Measurements from ENCODE around the gene CCDC134.
"Not testable (repeated sequence)": the region's sequence is repeated elsewhere in the genome, so short reads cannot be mapped to it uniquely, and the experiment has no call there.

CCDC134 gene

DNA sequence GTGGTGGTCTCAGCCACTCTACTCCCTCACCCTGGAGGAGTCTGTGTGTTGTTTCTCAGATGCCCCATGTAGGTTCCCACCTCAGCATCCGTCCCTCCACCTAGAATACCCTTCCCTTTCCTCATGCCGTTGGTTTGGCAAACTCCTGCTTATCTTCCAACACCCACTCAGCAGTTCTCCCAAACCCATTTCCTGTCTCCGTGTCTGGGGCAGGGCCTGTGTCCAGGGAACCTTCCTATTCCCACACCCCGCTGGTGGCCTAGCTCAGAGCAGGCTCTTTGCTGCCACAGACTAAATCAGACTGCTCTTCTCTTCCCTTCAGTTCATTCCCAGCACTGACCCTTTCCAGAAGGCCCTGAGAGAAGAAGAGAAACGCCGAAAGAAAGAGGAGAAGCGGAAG lies 24.9 kb downstream of the CCDC134 start:
- DNase-seq, result no peak

DNA sequence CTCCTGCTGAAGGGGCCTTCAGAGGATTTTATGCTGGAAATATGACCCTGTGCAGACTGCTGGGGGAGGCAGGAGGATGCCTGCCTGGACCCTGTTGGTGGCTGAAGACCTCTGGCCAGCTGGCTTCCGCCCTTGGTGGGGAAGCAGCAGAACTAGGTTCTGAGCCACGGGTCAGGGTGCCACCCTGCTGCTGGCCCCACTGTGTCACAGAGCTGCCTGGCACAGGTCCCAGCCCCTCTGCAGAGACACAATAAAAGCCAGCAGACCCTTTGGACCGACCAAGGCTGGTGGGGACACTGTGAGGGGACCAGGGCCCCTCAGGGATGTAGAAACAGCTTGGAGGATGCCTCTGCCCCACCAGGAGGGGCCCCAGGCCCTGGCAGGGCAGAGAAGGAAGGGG lies 25.5 kb downstream of the CCDC134 start:
- DNase-seq, result no peak

DNA sequence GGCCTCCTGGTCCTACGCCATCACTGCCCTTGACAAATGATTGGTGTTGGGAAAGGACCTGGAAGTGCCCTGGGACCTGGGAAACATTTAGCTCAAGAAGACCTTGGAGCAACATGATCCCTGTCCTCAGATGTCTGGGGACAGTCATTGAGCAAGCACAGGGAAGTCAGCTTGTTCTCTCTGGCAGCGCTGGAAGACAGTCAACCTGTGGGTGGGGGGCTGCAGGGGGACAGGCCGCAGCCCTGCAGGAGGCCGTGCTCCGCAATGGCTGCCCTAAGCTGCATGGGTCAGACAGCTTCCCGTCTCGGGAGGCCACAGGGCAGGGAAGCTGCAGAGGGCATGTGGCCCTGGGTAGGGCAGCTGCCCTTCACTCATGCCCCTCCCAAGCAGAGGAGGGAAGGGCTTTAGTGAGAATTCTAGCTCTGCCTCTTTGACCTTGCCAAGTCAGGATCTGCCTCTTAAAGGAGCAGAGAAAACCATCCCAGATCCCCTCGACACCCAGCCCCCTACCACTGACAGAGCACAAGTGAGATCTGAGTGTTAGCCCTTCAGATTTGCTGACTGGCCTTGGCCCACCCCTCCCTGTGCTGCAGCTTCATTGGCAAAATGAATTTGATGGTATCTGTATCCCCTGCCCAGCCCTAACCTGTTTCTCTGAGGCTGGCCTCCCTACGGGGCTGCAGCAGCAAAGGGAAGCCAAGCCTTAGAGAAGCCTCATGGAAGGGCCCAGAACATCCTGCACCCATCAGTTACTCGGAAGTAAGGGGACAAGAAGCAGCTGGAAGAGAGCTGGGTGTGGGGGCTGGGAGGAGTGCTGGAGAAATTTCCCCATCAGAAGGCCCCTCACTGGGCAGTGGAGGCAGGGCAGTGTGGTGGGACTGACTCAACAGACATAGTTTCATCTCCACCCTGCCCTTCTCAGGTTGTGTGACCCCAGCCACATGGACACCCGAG lies 26.2 kb downstream of the CCDC134 start:
- no peak for DNase-seq

DNA sequence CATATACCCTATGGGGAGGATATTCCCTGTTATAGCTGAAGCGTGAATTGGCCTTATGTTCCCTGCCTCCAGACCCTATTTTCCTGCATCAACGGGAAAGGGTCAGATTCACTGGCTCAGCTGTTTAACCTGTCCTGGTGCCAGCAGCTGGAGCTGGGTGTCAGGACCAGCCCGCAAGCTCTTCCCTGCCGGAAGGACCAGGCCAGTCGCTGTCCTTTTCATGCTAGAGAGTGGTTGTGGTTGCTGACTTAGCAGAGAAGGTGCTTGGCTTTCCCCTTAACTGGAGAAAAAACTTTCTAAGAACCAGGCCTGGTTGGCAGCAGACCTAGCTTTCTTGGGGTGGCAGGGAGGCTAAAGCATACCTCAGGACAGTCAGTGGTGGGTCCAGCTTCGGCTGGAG lies 27.2 kb downstream of the CCDC134 start:
- DNase-seq, result no peak

DNA sequence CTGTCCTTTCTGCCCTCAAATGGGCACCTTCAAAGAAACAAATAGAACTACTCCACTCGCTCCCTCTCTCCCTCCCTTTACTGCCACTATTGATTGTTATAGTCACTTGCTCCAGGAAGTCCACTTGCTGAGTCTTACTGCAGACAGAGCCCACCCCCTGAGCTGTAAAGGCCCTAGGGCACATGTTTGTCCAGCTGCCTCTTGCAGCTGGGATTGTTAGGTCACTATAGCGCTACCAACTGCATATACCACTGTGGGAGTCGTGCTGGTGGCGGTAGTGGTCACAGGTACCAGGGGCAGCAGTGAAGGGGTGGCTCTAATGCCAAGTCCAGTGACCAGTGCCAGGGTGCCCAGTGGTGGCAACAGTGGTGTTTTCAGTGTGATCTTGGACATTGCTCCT lies 28.0 kb downstream of the CCDC134 start:
- no peak for DNase-seq

DNA sequence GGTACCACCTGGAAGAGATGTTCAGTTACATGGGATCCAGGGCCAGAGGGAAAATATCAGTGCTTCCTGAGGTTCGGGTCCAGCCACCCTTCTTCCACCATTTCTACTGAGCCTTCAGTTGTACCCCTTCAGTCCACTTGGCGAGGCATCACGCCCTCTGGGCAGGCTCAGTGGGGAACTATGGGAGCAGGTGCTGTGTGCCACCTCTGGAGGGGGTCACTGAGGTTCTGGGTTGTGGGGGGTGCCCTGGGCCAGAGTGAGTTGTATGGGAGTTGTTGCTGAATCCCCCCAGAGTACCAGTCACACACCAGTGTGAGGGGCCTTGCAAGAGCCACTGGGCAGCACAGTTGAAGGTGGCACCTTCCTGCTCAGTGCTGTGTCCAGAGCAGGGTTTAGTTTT lies 29.7 kb downstream of the CCDC134 start:
- DNase-seq, result no peak

DNA sequence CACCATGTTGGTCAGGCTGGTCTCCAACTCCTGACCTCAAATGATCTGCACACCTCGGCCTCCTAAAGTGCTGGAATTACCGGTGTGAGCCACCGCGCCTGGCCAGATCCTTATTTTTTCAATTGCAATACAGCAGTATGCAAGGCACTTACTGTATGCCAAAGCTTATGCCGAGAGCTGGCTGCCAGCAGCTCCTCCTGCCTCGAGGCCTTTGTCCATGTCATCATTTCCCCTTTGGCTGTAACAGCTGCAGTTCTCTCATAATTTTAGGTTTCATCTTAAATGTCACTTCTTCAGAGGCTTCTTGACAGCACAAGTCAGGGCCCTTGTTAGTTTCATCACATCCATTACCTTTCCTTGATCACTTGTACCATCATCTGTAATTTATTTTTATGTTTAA lies 30.9 kb downstream of the CCDC134 start:
- DNase-seq, result peak; percentile 55 to 76

DNA sequence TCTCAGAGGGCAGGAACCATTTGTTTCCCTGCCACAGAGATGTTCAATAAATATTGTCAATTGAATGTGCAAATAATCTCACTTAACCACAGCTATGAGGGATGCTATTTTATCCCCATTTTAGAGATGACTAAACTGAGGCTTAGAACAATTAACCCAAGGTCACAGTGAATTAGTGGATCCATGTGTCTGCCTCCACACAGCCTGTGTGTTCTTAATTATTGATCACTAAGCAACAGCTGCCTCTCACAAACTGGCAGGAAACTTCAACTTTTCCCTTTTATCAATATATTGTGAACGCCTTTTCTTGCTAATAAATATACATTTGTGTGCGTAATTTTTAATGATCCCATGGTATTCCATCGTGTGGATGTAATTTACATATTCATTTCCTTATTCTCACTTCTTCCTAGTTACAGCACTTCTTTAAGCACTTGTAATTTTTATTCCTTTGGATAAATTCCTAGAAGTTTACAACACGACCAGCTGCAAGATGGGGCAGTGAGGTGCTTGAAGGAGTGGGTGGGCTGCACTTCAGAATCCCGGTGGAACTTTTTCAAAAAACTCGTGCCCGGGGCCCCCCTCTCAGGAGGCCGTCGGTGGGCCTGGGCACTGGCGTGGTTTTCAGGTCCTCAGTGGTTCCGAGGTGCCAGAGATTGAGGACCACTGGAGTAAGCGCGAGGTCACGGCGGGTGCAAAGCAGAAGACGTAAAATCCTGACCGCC lies 31.5 kb downstream of the CCDC134 start:
- peak; percentile 18 to 30 for DNase-seq

DNA sequence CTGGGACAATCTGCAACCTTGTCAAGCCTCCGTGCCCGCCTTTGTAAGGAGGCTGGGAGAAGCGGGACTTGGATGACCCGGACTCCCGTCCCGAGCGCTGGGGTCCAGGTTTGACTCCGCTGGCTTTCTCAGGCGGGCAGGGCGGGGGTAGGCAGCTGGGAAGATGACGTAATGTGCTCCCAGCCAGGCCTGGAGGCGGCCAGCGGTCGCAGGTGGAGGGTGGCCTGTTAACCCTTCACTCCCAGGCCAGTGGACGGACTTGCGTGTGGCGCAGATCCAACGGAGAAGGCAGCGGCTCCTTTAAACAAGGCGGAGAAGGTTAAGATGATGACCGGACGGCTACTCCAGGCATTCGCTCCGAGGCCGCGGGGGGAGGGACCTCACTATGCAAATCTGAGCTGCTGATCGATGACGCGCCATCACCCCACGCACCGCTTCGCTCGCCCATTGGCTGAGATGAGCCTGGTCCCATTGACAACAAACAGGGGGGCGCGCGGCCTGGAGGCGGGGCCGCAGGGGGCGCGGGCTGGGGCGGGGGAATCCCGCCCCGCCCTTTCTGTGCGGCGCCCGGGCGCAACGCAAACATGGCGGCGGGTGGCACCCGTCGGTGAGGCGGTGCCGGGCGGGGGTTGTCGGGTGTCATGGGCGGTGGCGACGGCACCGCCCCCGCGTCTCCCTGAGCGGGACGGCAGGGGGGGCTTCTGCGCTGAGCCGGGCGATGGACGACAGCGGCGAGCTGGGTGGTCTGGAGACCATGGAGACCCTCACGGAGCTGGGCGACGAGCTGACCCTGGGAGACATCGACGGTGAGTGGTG lies 32.3 kb downstream of the CCDC134 start, which contains the start of gene SREBF2:
Gene SREBF2 (plus strand): TSS at position 553 of the 816 bp plus-strand sequence. CDS start 166 bp downstream, at position 719.
- peak; percentile 99 to 100 for DNase-seq

DNA sequence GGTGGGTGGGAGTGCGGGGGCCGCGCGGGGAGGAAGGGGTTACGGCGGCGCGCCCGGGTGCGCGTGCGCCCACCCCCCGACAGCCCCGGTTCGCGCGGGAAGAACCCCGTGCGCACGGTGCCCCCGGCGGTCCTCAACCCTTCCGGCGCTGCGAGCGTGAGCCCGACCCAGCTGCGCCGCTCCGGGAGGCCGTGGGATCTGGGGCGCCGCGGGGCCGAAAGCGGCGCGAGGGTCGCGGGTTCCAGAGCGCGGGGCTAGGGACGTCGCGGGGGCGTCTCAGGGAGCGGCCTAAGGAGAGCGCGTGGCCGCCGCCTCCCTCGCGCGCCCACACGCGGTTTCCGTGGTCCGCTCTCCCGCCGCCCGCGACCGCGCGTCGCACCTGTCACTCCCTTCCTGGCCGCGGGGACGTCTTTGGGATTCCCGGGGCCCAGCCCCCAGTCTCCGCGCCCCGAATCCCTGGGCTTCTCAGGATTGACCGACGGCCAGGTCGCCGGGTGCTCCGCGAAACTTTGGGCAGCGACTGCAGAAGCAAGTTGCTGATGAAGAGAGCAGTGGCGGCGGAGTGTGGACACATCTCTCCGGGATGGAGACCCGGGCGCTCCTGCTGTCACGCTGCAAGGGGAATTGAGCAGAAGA lies 33.0 kb downstream of the CCDC134 start:
- peak; percentile 27 to 55 for DNase-seq

DNA sequence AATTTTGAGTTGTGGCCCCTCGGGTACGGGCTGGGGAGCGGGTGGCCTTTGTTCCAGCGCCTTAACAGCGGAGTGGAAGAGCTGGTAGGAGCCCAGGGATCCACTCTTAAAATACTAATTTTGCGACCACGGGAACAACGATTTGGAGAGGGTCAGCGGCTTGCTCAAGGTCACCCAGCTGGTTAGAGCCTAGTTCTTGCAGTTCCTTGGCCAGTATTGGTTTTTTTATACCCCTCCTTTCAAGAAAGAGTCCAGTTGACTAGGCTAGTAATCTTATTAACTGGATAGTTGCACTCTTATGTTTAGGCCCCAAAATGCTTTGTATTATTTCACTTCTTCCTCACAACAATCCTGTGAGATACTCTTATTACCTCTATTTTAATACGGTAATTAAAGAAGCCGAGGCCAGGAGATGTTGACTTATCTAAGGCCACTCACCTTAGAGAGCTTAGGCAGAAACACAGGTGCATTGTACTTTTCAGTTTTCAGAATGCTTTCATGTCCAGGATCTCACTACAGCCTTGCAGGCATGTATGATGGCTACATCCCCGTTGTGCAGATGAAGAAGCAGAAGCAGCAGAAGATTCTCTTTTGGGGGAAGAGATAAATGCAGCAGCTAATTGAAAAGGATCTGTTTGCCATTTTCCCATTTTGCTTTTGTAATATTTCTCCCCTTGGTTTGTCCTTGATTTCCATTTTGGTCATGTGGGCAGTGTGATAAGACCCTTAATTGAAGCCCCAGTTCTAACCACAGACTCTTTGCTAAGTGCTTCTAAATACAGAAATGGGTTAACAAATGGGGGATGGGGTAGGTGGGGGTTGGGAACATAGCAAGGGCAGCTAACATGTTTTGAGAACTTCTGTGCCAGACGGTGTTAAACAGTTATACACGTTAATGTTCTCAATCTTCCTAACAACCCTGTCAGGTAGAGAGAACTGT lies 33.8 kb downstream of the CCDC134 start:
- peak in 1 of 2 donors; percentile 18 for DNase-seq

DNA sequence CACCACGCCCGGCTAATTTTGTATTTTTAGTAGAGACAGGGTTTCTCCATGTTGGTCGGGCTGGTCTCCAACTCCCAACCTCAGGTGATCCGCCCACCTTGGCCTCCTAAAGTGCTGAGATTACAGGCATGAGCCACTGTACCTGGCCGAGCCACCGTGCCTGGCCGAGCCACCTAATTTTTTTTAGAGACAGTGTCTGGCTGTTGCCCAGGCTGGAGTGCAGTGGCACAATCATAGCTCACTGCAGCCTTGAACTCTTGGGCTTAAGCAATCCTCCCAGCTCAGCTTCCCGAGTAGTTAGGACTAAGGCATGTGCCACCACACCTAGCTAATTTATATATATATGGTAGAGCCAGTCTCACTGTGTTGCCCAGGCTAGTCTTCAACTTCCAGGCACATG lies 35.0 kb downstream of the CCDC134 start:
- not testable (repeated sequence) for DNase-seq

DNA sequence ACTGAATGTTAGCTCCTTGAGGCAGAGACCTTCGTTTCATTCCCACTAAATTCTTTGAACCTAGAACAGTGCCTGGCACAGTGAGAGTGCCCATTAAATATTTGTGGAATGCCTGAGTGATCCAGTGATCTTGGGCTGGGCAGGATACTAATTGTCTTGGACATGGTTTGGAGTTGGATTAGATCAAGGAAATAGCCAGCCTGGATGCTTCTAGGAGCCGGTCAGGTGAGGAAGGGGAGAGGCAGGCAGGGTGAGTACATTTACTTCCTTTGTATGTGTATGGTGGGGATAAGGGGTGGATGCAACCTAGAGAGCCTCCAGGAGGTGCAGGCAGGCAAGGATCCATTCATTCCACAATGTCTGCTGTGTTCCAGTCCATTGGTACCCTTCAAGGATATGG lies 36.1 kb downstream of the CCDC134 start:
- no peak for DNase-seq

DNA sequence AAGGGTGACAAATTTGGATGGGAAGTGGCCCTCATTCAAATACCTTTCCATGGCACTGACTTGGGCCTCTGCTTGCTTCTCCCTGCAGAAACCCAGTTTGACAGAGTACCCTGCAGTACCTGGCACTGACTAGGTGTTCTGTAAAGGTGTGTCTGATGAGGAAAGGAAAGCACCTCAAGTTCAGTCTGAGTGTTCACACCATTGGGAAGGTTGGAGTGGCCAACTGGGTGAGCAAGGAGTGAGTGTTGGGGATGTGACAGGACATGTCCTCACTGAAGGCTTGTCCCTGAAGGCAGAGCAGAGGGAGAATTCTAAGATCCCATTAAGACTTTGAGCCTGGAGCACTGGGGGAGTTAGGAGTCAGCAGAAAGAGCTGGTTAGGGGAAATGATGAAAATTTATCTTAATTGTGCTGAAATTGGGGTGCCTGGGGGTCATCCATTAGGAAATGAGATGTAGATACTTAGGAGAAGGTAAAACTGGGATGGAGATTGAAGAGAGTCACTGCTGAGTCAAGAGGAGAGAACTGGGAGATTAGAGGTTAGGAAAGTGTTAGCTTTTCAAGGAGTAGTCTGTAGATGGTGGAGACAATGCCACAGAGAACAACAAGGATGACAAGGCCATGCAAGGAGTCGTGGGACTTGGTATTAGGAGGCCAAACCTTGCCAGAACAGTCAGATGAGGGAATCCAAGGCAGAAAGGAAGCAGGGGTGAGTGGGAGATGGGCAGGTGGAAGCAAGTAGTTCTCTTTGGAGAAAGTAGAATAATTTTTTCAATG lies 38.6 kb downstream of the CCDC134 start:
- no peak for DNase-seq

DNA sequence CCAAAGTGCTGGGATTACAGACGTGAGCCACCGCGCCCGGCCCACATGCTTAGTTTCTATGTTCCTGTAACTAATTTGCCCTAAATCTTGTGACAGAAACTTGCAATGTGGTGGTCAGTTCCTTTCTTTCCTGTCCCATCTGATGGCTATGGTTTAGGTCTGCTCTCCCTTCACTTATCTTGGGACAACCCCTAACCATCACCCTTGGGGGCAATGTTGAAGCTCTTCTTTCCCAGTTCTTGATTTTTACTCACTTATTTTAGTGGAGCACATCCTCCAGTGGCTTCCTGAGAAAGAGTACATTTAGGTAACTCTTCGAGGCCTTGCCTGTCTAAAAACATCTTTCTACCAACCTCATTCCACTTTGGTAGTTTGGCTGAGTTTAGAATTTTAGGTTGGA lies 39.7 kb downstream of the CCDC134 start:
- no peak for DNase-seq

DNA sequence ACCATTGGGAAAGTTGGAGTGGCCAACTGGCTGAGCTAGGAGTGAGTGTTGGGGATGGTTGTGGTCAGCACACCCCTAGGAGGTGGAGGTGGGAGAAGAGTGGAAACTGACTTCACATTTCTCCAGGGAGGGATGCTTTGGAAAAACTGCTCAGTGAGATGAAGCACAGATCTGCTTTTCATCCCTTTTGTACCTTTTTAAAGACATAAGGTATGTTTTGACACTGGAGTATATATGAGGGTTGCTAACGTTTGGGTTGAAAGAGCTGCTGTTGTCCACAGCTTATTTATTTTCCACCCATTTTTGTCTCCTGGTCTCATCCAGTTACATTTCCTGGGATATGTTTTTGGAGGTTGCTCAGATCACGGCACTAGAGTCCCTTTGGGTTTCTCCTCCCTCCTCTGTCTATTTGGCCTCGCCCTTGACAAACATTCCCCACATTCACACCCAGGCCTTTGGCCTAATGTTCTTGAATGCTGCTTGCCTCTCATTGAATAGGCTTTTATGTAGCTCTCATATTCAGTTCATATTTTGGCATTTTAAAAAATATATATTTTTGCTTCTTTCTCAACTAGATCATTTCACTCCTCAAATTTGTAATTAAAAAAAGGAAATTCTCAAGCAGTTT lies 40.7 kb downstream of the CCDC134 start:
- no peak for DNase-seq

DNA sequence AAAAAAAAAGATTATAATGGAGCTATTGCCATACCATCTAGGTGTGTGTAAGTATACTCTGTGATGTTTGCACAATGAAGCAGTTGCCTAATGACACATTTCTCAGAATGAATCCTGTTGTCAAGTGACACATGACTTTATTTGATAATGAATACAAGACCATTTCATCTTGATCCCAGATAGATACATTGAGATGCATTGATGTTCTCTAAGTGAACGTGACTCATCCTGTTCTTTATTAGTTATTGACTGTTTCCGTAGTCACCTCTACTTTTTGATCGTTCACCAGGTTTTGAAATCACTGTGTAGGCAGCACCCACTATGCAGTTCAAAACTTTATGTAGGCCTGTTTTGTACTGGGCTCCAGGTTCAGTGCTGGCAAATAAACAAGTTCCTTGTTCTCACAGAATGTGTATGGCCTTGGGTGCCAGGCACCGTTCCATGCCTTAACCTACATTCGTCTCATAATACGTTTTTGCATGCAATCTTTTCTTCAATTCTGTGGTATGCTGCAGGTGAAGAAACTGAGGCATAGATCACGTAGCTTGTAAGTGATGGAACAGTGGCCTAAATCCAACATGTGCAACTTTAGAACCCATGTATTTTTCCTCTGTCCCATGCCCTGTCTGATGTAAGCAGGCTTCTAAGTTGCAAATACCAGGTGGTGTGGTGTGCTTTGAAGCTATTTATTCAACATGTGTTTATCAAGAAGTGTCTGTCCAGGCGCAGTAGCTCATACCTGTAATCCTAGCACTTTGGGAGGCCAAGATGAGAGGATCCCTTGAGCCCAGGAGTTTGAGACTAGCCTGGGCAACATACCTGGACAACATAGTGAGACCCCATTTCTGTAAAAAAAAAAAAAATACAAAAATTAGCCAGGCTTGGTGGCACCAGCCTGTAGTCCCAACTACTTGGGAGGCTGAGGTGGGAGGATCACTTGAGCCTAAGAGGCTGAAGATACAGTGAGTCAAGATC lies 42.8 kb downstream of the CCDC134 start:
- DNase-seq, result no peak

DNA sequence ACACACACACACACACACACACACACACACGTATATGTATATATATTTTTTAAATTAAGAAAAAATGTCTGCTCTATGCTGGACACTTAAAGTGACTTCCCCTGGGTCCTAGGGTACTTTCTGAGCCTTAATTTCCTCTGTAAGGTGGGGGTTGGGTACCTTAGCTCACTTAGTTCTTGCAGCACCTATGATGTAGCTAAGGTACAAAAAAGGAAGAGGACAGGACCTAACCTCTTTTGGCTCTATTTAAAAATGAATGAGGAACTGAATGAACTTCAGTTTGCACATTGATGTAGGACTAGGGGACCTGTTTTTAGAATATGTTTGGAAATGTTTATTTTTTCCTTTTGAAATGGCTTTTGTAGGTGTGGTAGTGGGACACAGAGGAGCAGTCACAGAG lies 43.6 kb downstream of the CCDC134 start:
- no peak for DNase-seq

DNA sequence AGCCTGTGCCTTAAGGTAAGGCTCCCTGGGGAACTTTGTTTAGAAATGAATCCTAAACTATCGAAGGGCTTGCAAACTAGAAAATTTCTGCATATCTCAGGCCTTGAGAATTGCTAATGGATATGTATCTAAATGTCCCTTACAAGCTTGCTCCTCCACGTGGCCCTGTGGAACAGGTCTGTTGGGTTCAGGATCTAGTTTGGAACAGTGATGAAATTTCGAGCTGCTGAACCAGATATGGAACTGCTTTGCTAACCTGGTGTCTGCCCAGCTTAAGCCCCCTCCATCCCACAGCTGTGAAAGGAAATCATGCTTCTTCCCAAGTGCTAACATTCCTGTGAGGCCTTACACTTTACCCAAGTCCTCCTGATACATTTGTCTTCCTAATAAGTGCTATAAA lies 44.0 kb downstream of the CCDC134 start:
- DNase-seq, result no peak

All from inflammatory macrophage treated with lipopolysaccharide for 1 hour (primary cell).